Mesenchymal stem cell (in vitro differentiated cells and primary cell): ENCODE results near the gene MEF2D.

ENCODE experiments used
- DNase-seq: peaks from one replicate; pipeline ENCODE4 v3.0.0-alpha.2; 2013
- H2AFZ ChIP-seq: one replicate; pipeline ENCODE4 v1.6.1; 2013; ENCODE audit warnings: low read depth, mild to moderate bottlenecking, control low read depth, inconsistent platforms, low read length, moderate library complexity
- H2AK5ac ChIP-seq: 2 replicates; pipeline ENCODE4 v1.6.1; 2013; ENCODE audit warnings: low read length, moderate library complexity, mild to moderate bottlenecking, inconsistent platforms; ENCODE audit not compliant: severe bottlenecking
- H2BK120ac ChIP-seq: one replicate; pipeline ENCODE4 v1.6.1; 2013; ENCODE audit warnings: low read depth, mild to moderate bottlenecking, inconsistent platforms, low read length, moderate library complexity
- H2BK12ac ChIP-seq, 2 experiments: one replicate each; pipeline ENCODE4 v1.6.1; 2013; ENCODE audit warnings: inconsistent platforms in 2 of 2, low read length in 2 of 2, mild to moderate bottlenecking in 2 of 2, moderate library complexity in 2 of 2, control low read depth in 1 of 2
- H2BK15ac ChIP-seq: one replicate; pipeline ENCODE4 v1.6.1; 2013; ENCODE audit warnings: mild to moderate bottlenecking, low read depth, inconsistent platforms; ENCODE audit not compliant: poor library complexity, severe bottlenecking
- H2BK5ac ChIP-seq: 2 replicates; pipeline ENCODE4 v1.6.1; 2013; ENCODE audit warnings: low read depth, mild to moderate bottlenecking, low read length, control low read depth, inconsistent platforms; ENCODE audit not compliant: poor library complexity, severe bottlenecking
- H3K14ac ChIP-seq, 2 experiments: one replicate each; pipeline ENCODE4 v1.6.1; 2013; ENCODE audit warnings: inconsistent platforms in 2 of 2, low read length in 2 of 2, control low read depth in 1 of 2, mild to moderate bottlenecking in 1 of 2, moderate library complexity in 1 of 2
- H3K18ac ChIP-seq, 2 experiments: one replicate each; pipeline ENCODE4 v1.6.1; 2013; ENCODE audit warnings: inconsistent platforms in 2 of 2, low read length in 2 of 2, control low read depth in 1 of 2, low read depth in 1 of 2, mild to moderate bottlenecking in 1 of 2
- H3K23ac ChIP-seq, 2 experiments: one replicate each; pipeline ENCODE4 v1.6.1; 2013; ENCODE audit warnings: inconsistent platforms in 2 of 2, low read length in 2 of 2, mild to moderate bottlenecking in 2 of 2, moderate library complexity in 2 of 2, control low read depth in 1 of 2
- H3K27ac ChIP-seq: 2 replicates; pipeline ENCODE4 v1.5.1; 2013; ENCODE audit warnings: mild to moderate bottlenecking, moderate library complexity, low read length, control low read depth, inconsistent platforms; ENCODE audit not compliant: poor library complexity, severe bottlenecking
- H3K27me3 ChIP-seq, 2 experiments: 2 replicates each; pipeline versions ENCODE4 v1.6.1 to v1.7.0; 2013; ENCODE audit warnings: low read length in 2 of 2, mild to moderate bottlenecking in 2 of 2, moderate library complexity in 2 of 2, control low read depth in 1 of 2, inconsistent platforms in 1 of 2; ENCODE audit not compliant: control insufficient read depth in 1 of 2, insufficient read depth in 1 of 2
- H3K36me3 ChIP-seq, 2 experiments: 2 replicates each; pipeline versions ENCODE4 v1.6.1 to v1.7.0; 2013; ENCODE audit warnings: low read length in 2 of 2, control low read depth in 1 of 2, inconsistent platforms in 1 of 2, low read depth in 1 of 2, mild to moderate bottlenecking in 1 of 2; ENCODE audit not compliant: insufficient read depth in 2 of 2, control insufficient read depth in 1 of 2
- H3K4ac ChIP-seq, 2 experiments: one replicate each; pipeline ENCODE4 v1.6.1; 2013; ENCODE audit warnings: inconsistent platforms in 2 of 2, low read length in 2 of 2, mild to moderate bottlenecking in 2 of 2, moderate library complexity in 2 of 2, control low read depth in 1 of 2, low read depth in 1 of 2
- H3K4me1 ChIP-seq: 2 replicates; pipeline ENCODE4 v1.6.1; 2013; ENCODE audit warnings: low read depth, low read length, control low read depth; ENCODE audit not compliant: control insufficient read depth, insufficient read depth
- H3K4me2 ChIP-seq: 2 replicates; pipeline ENCODE4 v1.6.1; 2013; ENCODE audit warnings: low read length, mild to moderate bottlenecking, inconsistent platforms; ENCODE audit not compliant: poor library complexity, severe bottlenecking
- H3K4me3 ChIP-seq, 2 experiments: 2 replicates each; pipeline versions ENCODE4 v1.5.1 to v1.7.0; 2013; ENCODE audit warnings: low read length in 2 of 2, mild to moderate bottlenecking in 2 of 2, control low read depth in 1 of 2, low read depth in 1 of 2; ENCODE audit not compliant: insufficient read depth in 1 of 2
- H3K79me1 ChIP-seq: replicated peaks from 2 replicates; pipeline ENCODE4 v1.6.1; 2013; ENCODE audit warnings: mild to moderate bottlenecking, control low read depth, low read length, inconsistent platforms; ENCODE audit not compliant: poor library complexity, severe bottlenecking
- H3K9ac ChIP-seq: 2 replicates; pipeline ENCODE4 v1.7.0; 2013; ENCODE audit warnings: mild to moderate bottlenecking, low read length, moderate library complexity
- H3K9me3 ChIP-seq: 2 replicates; pipeline ENCODE4 v1.7.0; 2013; ENCODE audit warnings: mild to moderate bottlenecking, low read length; ENCODE audit not compliant: control insufficient read depth
- H4K8ac ChIP-seq: one replicate; pipeline ENCODE4 v1.6.1; 2013; ENCODE audit warnings: inconsistent platforms, mild to moderate bottlenecking, low read length, moderate library complexity
- H4K91ac ChIP-seq: one replicate; pipeline ENCODE4 v1.6.1; 2013; ENCODE audit warnings: mild to moderate bottlenecking, low read length, inconsistent platforms
- WGBS: methylation state at CpG from one replicate; pipeline ENCODE4 v1.1.7; 2013; ENCODE audit warnings: mixed read lengths; 5-methylcytosine and 5-hydroxymethylcytosine counted together

MEF2D gene

GRCh38 chr1:156486421-156487344 lies 13.9 kb downstream of the MEF2D start:
- H4K91ac ChIP-seq: no peak overlapping the region
- no peak overlapping the region for H2AFZ ChIP-seq
- H3K14ac ChIP-seq: no peak overlapping the region
- no peak for DNase-seq
- no peaks in the 10 kb centered on the region for H3K27me3 ChIP-seq
- H3K4me2 ChIP-seq: no peak overlapping the region
- no peak overlapping the region for H4K8ac ChIP-seq
- no peak overlapping the region for H3K23ac ChIP-seq
- peaks cover 42% of the 10 kb centered on the region for H3K4me1 ChIP-seq
- H3K18ac ChIP-seq: no peak overlapping the region
- H3K4ac ChIP-seq: no peak overlapping the region
- H2BK5ac ChIP-seq: no peak overlapping the region
- H3K9ac ChIP-seq: no peak overlapping the region
- 94% methylated on average over 6 of the region's 7 CpGs for WGBS
- H2AK5ac ChIP-seq: no peak overlapping the region
- peaks cover 39% of the 10 kb centered on the region for H3K79me1 ChIP-seq
- H3K4me3 ChIP-seq: no peak overlapping the region
- no peak overlapping the region for H3K27ac ChIP-seq
- no peaks in the 10 kb centered on the region for H3K9me3 ChIP-seq
- H3K36me3 ChIP-seq: peaks cover 23 to 32% of the 10 kb centered on the region in 2 experiments
- H2BK12ac ChIP-seq: no peak overlapping the region
- no peak overlapping the region for H2BK120ac ChIP-seq
- no peak overlapping the region for H2BK15ac ChIP-seq

- no peak overlapping the region for H2AK5ac ChIP-seq
- no peak overlapping the region for H3K4me2 ChIP-seq
- H3K36me3 ChIP-seq: peaks cover 27 to 33% of the 10 kb centered on the region in 2 experiments
- H3K27me3 ChIP-seq: no peaks in the 10 kb centered on the region
- no peak overlapping the region for H3K27ac ChIP-seq
- H2BK120ac ChIP-seq: no peak overlapping the region
- no peak overlapping the region for H2BK5ac ChIP-seq
- H2BK15ac ChIP-seq: no peak overlapping the region
- H3K4ac ChIP-seq: no peak overlapping the region
- H3K79me1 ChIP-seq: peaks cover 36% of the 10 kb centered on the region
- H2BK12ac ChIP-seq: no peak overlapping the region
- H3K23ac ChIP-seq: no peak overlapping the region
- no peaks in the 10 kb centered on the region for H3K9me3 ChIP-seq
- no peak overlapping the region for H3K9ac ChIP-seq
- peaks cover 35% of the 10 kb centered on the region for H3K4me1 ChIP-seq
- no peak overlapping the region for H3K4me3 ChIP-seq
- H3K18ac ChIP-seq: no peak overlapping the region
- DNase-seq: no peak
- WGBS: 96% methylated on average over 3 of the region's 3 CpGs
- H4K8ac ChIP-seq: no peak overlapping the region
- no peak overlapping the region for H3K14ac ChIP-seq
- no peak overlapping the region for H4K91ac ChIP-seq
- no peak overlapping the region for H2AFZ ChIP-seq
Measured at GRCh38 chr1:156485984-156486383, 14.6 kb downstream of the MEF2D start.

DNA sequence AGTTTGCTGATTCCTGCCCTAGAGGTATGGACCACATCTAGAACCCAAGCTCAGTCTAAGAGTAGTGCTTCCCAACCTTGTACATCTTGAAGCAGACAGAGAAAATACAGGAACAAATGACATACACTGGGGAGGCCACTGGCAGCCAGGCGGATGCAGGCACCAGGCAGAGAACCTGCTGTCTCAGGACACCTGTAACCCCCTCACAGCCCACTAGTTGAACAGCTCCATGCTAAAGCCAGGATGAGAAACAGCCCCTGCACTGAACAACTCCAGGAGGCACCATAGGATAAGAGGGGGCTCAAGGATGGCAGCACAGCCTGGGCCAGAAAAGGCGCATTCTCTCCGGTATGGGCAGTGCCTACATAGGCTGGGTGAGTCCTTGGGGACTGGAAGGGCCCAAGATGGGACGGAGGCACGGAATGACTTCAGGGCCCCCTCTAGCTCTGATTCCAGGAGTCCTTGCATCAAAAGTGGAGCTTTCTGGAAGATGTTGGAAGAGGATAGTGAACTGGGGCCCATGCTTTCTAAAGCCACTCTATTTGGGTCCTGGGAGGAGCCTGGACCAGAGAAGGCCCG lies 16.0 kb downstream of the MEF2D start:
- Histone ChIP-seq H2BK120ac (no peak overlapping the region), H2BK12ac (no peak overlapping the region), H3K14ac (no peak overlapping the region), H2BK5ac (no peak overlapping the region), H3K4me1 (peaks cover 21% of the 10 kb centered on the region), H2AFZ (no peak overlapping the region), H3K4ac (no peak overlapping the region), H3K9ac (no peak overlapping the region), H3K79me1 (peaks cover 41% of the 10 kb centered on the region), H3K27ac (no peak overlapping the region), H3K9me3 (no peaks in the 10 kb centered on the region), H3K27me3 (no peaks in the 10 kb centered on the region), H4K91ac (no peak overlapping the region), H3K4me2 (no peak overlapping the region), H3K23ac (no peak overlapping the region), H3K18ac (no peak overlapping the region), H3K4me3 (no peak overlapping the region), H2BK15ac (no peak overlapping the region), H4K8ac (no peak overlapping the region), H2AK5ac (no peak overlapping the region), H3K36me3 (peaks cover 41 to 48% of the 10 kb centered on the region in 2 experiments)
- DNase-seq: no peak
- WGBS: 94% methylated on average over 6 of the region's 6 CpGs

- H2AFZ ChIP-seq: no peak overlapping the region
- H3K4ac ChIP-seq: no peak overlapping the region
- H3K4me1 ChIP-seq: peaks cover 10% of the 10 kb centered on the region
- H3K4me3 ChIP-seq: no peak overlapping the region
- no peak overlapping the region for H3K4me2 ChIP-seq
- H3K79me1 ChIP-seq: peaks cover 46% of the 10 kb centered on the region
- H3K27ac ChIP-seq: no peak overlapping the region
- no peak overlapping the region for H2BK5ac ChIP-seq
- no peak overlapping the region for H3K23ac ChIP-seq
- H3K27me3 ChIP-seq: no peaks in the 10 kb centered on the region
- H3K9ac ChIP-seq: no peak overlapping the region
- H3K18ac ChIP-seq: no peak overlapping the region
- H2BK120ac ChIP-seq: no peak overlapping the region
- peaks cover 51 to 59% of the 10 kb centered on the region in 2 experiments for H3K36me3 ChIP-seq
- no peak overlapping the region for H4K8ac ChIP-seq
- H2BK12ac ChIP-seq: no peak overlapping the region
- H4K91ac ChIP-seq: no peak overlapping the region
- H2AK5ac ChIP-seq: no peak overlapping the region
- 94% methylated on average over 2 of the region's 2 CpGs for WGBS
- H2BK15ac ChIP-seq: no peak overlapping the region
- DNase-seq: no peak
- no peak overlapping the region for H3K14ac ChIP-seq
- H3K9me3 ChIP-seq: no peaks in the 10 kb centered on the region
Measured at GRCh38 chr1:156483397-156483796, 17.2 kb downstream of the MEF2D start.
